Central memory CD8-positive, alpha-beta T cell (primary cell): ENCODE data around the gene CPA1.

ENCODE experiments used
- ATAC-seq: fragments of 150-1000 bp; cut with Tn5 transposase; replicated peaks from 2 replicates; pipeline ENCODE4 v1.10.0; 2022; ENCODE audit warnings: mild to moderate bottlenecking, moderate FRiP score, moderate number of reproducible peaks; ENCODE audit not compliant: poor library complexity, severe bottlenecking; ENCODE audit errors: extremely low read depth
- DNase-seq, 2 donors: peaks; one replicate each; pipeline ENCODE4 v3.0.0; 2021; ENCODE audit warnings: low spot score in 2 of 2
- H3K27ac Mint-ChIP-seq: one replicate; pipeline ENCODE4 v1.8.0; 2022; ENCODE audit warnings: low read depth, mild to moderate bottlenecking, moderate library complexity, mixed read lengths
- H3K27me3 Mint-ChIP-seq: one replicate; pipeline ENCODE4 v1.8.0; 2022; ENCODE audit warnings: mixed read lengths
- H3K36me3 Mint-ChIP-seq: one replicate; pipeline ENCODE4 v1.8.0; 2022; ENCODE audit warnings: mild to moderate bottlenecking, moderate library complexity, mixed read lengths; ENCODE audit not compliant: insufficient read depth
- H3K4me1 Mint-ChIP-seq: one replicate; pipeline ENCODE4 v1.8.0; 2022; ENCODE audit warnings: mixed read lengths
- H3K4me3 Mint-ChIP-seq: one replicate; pipeline ENCODE4 v1.8.0; 2022; ENCODE audit warnings: mild to moderate bottlenecking, moderate library complexity, mixed read lengths
- H3K9me3 Mint-ChIP-seq: one replicate; pipeline ENCODE4 v1.8.0; 2022; ENCODE audit warnings: mixed read lengths

The CPA1 gene

GRCh38 chr7:130346177-130346905, 34.0 kb upstream of the CPA1 start:
- Mint-ChIP-seq H3K27ac (no peak overlapping the region), H3K9me3 (no peaks in the 10 kb centered on the region), H3K27me3 (peaks cover 70% of the 10 kb centered on the region), H3K4me1 (no peaks in the 10 kb centered on the region), H3K4me3 (no peak overlapping the region), H3K36me3 (no peaks in the 10 kb centered on the region)
- ATAC-seq, result no peak
- no peak for DNase-seq

GRCh38 chr7:130346941-130347340, 33.4 kb upstream of the CPA1 start:
- no peak overlapping the region for H3K27ac Mint-ChIP-seq
- H3K4me3 Mint-ChIP-seq, result no peak overlapping the region
- no peaks in the 10 kb centered on the region for H3K4me1 Mint-ChIP-seq
- DNase-seq (no peak), ATAC-seq (no peak)
- H3K9me3 Mint-ChIP-seq, result no peaks in the 10 kb centered on the region
- H3K27me3 Mint-ChIP-seq, result peaks cover 76% of the 10 kb centered on the region
- H3K36me3 Mint-ChIP-seq, result no peaks in the 10 kb centered on the region

- DNase-seq (no peak), ATAC-seq (no peak)
- Mint-ChIP-seq H3K36me3 (no peaks in the 10 kb centered on the region), H3K9me3 (no peaks in the 10 kb centered on the region), H3K4me1 (no peaks in the 10 kb centered on the region), H3K27ac (no peak overlapping the region), H3K4me3 (no peak overlapping the region), H3K27me3 (peaks cover 63% of the 10 kb centered on the region)
Observed at GRCh38 chr7:130349911-130350782, 30.1 kb upstream of the CPA1 start.

GRCh38 chr7:130350945-130351790, 29.1 kb upstream of the CPA1 start:
- Mint-ChIP-seq H3K27me3 (peaks cover 58% of the 10 kb centered on the region), H3K27ac (no peak overlapping the region), H3K4me1 (no peaks in the 10 kb centered on the region), H3K36me3 (no peaks in the 10 kb centered on the region), H3K9me3 (no peaks in the 10 kb centered on the region), H3K4me3 (no peak overlapping the region)
- ATAC-seq, result no peak
- DNase-seq, result no peak

GRCh38 chr7:130351791-130352090, 28.6 kb upstream of the CPA1 start:
- no peaks in the 10 kb centered on the region for H3K36me3 Mint-ChIP-seq
- H3K27me3 Mint-ChIP-seq, result peaks cover 56% of the 10 kb centered on the region
- no peaks in the 10 kb centered on the region for H3K4me1 Mint-ChIP-seq
- ATAC-seq (no peak), DNase-seq (no peak)
- no peak overlapping the region for H3K27ac Mint-ChIP-seq
- no peaks in the 10 kb centered on the region for H3K9me3 Mint-ChIP-seq
- no peak overlapping the region for H3K4me3 Mint-ChIP-seq

GRCh38 chr7:130352194-130353074, 27.9 kb upstream of the CPA1 start:
- Mint-ChIP-seq H3K27ac (no peak overlapping the region), H3K9me3 (no peaks in the 10 kb centered on the region), H3K27me3 (peaks cover 49% of the 10 kb centered on the region), H3K36me3 (no peaks in the 10 kb centered on the region), H3K4me1 (no peaks in the 10 kb centered on the region), H3K4me3 (no peak overlapping the region)
- ATAC-seq (no peak), DNase-seq (no peak)

- Mint-ChIP-seq H3K27me3 (peaks cover 41% of the 10 kb centered on the region), H3K4me1 (no peaks in the 10 kb centered on the region), H3K27ac (no peak overlapping the region), H3K36me3 (no peaks in the 10 kb centered on the region), H3K4me3 (no peak overlapping the region), H3K9me3 (no peaks in the 10 kb centered on the region)
- ATAC-seq, result no peak
- DNase-seq, result no peak
Observed at GRCh38 chr7:130353196-130353595, 27.1 kb upstream of the CPA1 start.

- peaks cover 15% of the 10 kb centered on the region for H3K9me3 Mint-ChIP-seq
- H3K4me1 Mint-ChIP-seq, result no peaks in the 10 kb centered on the region
- H3K27me3 Mint-ChIP-seq, result peaks cover 18% of the 10 kb centered on the region
- H3K27ac Mint-ChIP-seq, result no peak overlapping the region
- no peaks in the 10 kb centered on the region for H3K36me3 Mint-ChIP-seq
- no peak for ATAC-seq
- no peak for DNase-seq
- no peak overlapping the region for H3K4me3 Mint-ChIP-seq
Observed at GRCh38 chr7:130356121-130356875, 24.0 kb upstream of the CPA1 start.

GRCh38 chr7:130356876-130357611, 23.2 kb upstream of the CPA1 start:
- H3K36me3 Mint-ChIP-seq, result no peaks in the 10 kb centered on the region
- ATAC-seq, result no peak
- H3K9me3 Mint-ChIP-seq, result peaks cover 15% of the 10 kb centered on the region
- no peaks in the 10 kb centered on the region for H3K4me1 Mint-ChIP-seq
- DNase-seq, result no peak
- H3K4me3 Mint-ChIP-seq, result no peak overlapping the region
- no peak overlapping the region for H3K27ac Mint-ChIP-seq
- H3K27me3 Mint-ChIP-seq, result peaks cover 11% of the 10 kb centered on the region

- H3K27me3 Mint-ChIP-seq, result peaks cover 16% of the 10 kb centered on the region
- DNase-seq (no peak), ATAC-seq (no peak)
- no peaks in the 10 kb centered on the region for H3K36me3 Mint-ChIP-seq
- peaks cover 15% of the 10 kb centered on the region for H3K9me3 Mint-ChIP-seq
- H3K4me1 Mint-ChIP-seq, result no peaks in the 10 kb centered on the region
- H3K4me3 Mint-ChIP-seq, result no peak overlapping the region
- H3K27ac Mint-ChIP-seq, result no peak overlapping the region
Observed at GRCh38 chr7:130358471-130358870, 21.8 kb upstream of the CPA1 start.

GRCh38 chr7:130359276-130359857, 20.9 kb upstream of the CPA1 start:
- no peak overlapping the region for H3K27ac Mint-ChIP-seq
- H3K36me3 Mint-ChIP-seq, result no peaks in the 10 kb centered on the region
- peaks cover 15% of the 10 kb centered on the region for H3K9me3 Mint-ChIP-seq
- H3K4me1 Mint-ChIP-seq, result no peaks in the 10 kb centered on the region
- H3K4me3 Mint-ChIP-seq, result no peak overlapping the region
- peaks cover 11% of the 10 kb centered on the region for H3K27me3 Mint-ChIP-seq
- DNase-seq (no peak), ATAC-seq (no peak)
